Natural killer cell (primary cell): ENCODE measurements around the gene ZNF277. TPM values are rescaled to one million over a fixed set of nuclear protein-coding genes. Genes with fewer than 3 reads are reported as not detected.

Experiments
- ATAC-seq, 3 donors: fragments of 150-1000 bp in 2 of 3; fragments of 200-7000 bp in 1 of 3; cut with Tn5 transposase; 1 replicate in 1 of 3; 2 replicates in 2 of 3; pipeline ENCODE4 v1.10.0; 2021; ENCODE audit warnings: mild to moderate bottlenecking in 2 of 3, moderate library complexity in 2 of 3
- DNase-seq, 2 donors: peaks; one replicate each; pipeline versions ENCODE4 v3.0.0 to v3.0.0-alpha.2; 2013 to 2021; ENCODE audit warnings: mixed read lengths in 1 of 2
- H3K27ac ChIP-seq: one replicate; pipeline ENCODE4 v1.5.1; 2013; ENCODE audit warnings: mild to moderate bottlenecking, low read length
- H3K27me3 ChIP-seq: one replicate; pipeline ENCODE4 v1.6.1; 2013; ENCODE audit warnings: low read length; ENCODE audit not compliant: control insufficient read depth, insufficient read depth
- H3K36me3 ChIP-seq: one replicate; pipeline ENCODE4 v1.6.1; 2013; ENCODE audit warnings: low read length; ENCODE audit not compliant: control insufficient read depth, insufficient read depth
- H3K4me1 ChIP-seq: one replicate; pipeline ENCODE4 v1.6.1; 2013; ENCODE audit warnings: low read length; ENCODE audit not compliant: control insufficient read depth, insufficient read depth
- H3K4me3 ChIP-seq: one replicate; pipeline ENCODE4 v1.5.1; 2013; ENCODE audit warnings: low read length
- H3K9me3 ChIP-seq: one replicate; pipeline ENCODE4 v1.6.1; 2013; ENCODE audit warnings: low read length; ENCODE audit not compliant: control insufficient read depth, insufficient read depth
- H3K27ac Mint-ChIP-seq, 2 donors: one replicate each; pipeline ENCODE4 v1.8.0; 2022; ENCODE audit warnings: mild to moderate bottlenecking in 2 of 2, mixed read lengths in 2 of 2, moderate library complexity in 1 of 2
- H3K27me3 Mint-ChIP-seq, 2 donors: one replicate each; pipeline ENCODE4 v1.8.0; 2022; ENCODE audit warnings: low read depth in 2 of 2, mixed read lengths in 2 of 2
- H3K36me3 Mint-ChIP-seq: one replicate; pipeline ENCODE4 v1.8.0; 2022; ENCODE audit warnings: mixed read lengths
- H3K4me1 Mint-ChIP-seq, 2 donors: one replicate each; pipeline ENCODE4 v1.8.0; 2022; ENCODE audit warnings: mixed read lengths in 2 of 2
- H3K4me3 Mint-ChIP-seq: one replicate; pipeline ENCODE4 v1.8.0; 2022; ENCODE audit warnings: mild to moderate bottlenecking, moderate library complexity, mixed read lengths
- H3K9me3 Mint-ChIP-seq, 2 donors: one replicate each; pipeline ENCODE4 v1.8.0; 2022; ENCODE audit warnings: mixed read lengths in 2 of 2
- CTCF ChIP-seq: fragments of 200-600 bp; IDR thresholded peaks from one replicate; pipeline ENCODE4 v1.8.0; 2022; ENCODE audit warnings: antibody characterized with exemption
- WGBS: methylation state at CpG from one replicate; pipeline ENCODE4 v1.1.7; 2013; ENCODE audit warnings: missing lambda C conversion rate; ENCODE audit not compliant: insufficient coverage; 5-methylcytosine and 5-hydroxymethylcytosine counted together
- intact Hi-C: fragments of 100-400 bp; cut with micrococcal nuclease; formaldehyde crosslinking; loops from one replicate; pipeline ENCODE4 v1.14.2; 2022
- total RNA-seq, 4 donors: library from RNA; stranded (reverse); fragments of 120-200 nt in 1 of 4; gene quantifications; one replicate each; pipeline versions ENCODE4 v1.2.3 to v1.2.4, GENCODE V29; 2013 to 2022

Gene ZNF277
- total RNA-seq, 3 donors from 2014 or later (not counting 1 experiment from before 2014, with no cell fraction given), result 13.0 to 20.8 (median 16.7) TPM

GRCh38 chr7:112199035-112199655 is 7.3 kb upstream of the ZNF277 start:
- peaks cover 30% of the 10 kb centered on the region for H3K27me3 ChIP-seq
- no peaks in the 10 kb centered on the region for H3K36me3 Mint-ChIP-seq
- peaks cover 4% of the 10 kb centered on the region for H3K4me1 ChIP-seq
- ATAC-seq (no peak), DNase-seq (no peak)
- WGBS, result 88% methylated on average over 1 of the region's 2 CpGs
- no peak overlapping the region for H3K27ac ChIP-seq
- no peaks in the 10 kb centered on the region for H3K9me3 Mint-ChIP-seq
- no peak overlapping the region for H3K27ac Mint-ChIP-seq
- no peak overlapping the region for H3K4me3 Mint-ChIP-seq
- peaks cover 5% of the 10 kb centered on the region in 2 donors for H3K4me1 Mint-ChIP-seq
- TF ChIP-seq CTCF, result no peak
- no peaks in the 10 kb centered on the region for H3K9me3 ChIP-seq
- H3K27me3 Mint-ChIP-seq, result peaks cover 40 to 88% of the 10 kb centered on the region in 2 donors
- intact Hi-C loops, result no loop called here
- H3K4me3 ChIP-seq, result no peak overlapping the region
- no peaks in the 10 kb centered on the region for H3K36me3 ChIP-seq

DNA sequence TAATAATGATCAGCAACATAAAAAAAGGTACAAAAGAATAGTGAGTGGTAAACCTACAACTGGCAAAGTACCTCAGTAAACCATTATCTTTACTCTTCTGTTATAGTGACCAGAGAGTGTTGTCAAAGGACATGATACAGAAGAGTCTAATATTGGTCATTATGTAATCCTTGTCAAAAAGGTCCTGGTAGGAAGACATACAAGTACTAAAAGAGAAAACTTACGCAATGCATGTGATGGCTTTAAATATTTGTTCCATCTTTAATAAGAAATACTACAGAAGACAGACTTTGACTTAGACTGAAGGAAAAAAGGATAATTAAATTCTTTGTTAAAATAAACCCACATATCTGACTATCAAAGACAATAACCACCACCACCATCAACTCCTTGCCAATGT is 6.8 kb upstream of the ZNF277 start:
- peaks cover 9 to 11% of the 10 kb centered on the region in 2 donors for H3K4me1 Mint-ChIP-seq
- H3K36me3 ChIP-seq, result no peaks in the 10 kb centered on the region
- H3K27ac ChIP-seq, result no peak overlapping the region
- no peaks in the 10 kb centered on the region for H3K9me3 Mint-ChIP-seq
- H3K9me3 ChIP-seq, result no peaks in the 10 kb centered on the region
- no peak overlapping the region for H3K27ac Mint-ChIP-seq
- no peaks in the 10 kb centered on the region for H3K36me3 Mint-ChIP-seq
- H3K4me3 Mint-ChIP-seq, result no peak overlapping the region
- peaks cover 6% of the 10 kb centered on the region for H3K4me1 ChIP-seq
- intact Hi-C loops, result loop anchor here (10.0 kb wide), 1 partner anchor 635 kb away; the partner anchor contains the start of gene IMMP2L
- no peak for TF ChIP-seq CTCF
- no peak for ATAC-seq
- no peak for DNase-seq
- H3K27me3 ChIP-seq, result peaks cover 31% of the 10 kb centered on the region
- H3K27me3 Mint-ChIP-seq, result peaks cover 44 to 88% of the 10 kb centered on the region in 2 donors
- no CpG with 5 or more reads among the region's 1 CpG for WGBS
- no peak overlapping the region for H3K4me3 ChIP-seq

- Mint-ChIP-seq H3K27me3 (peaks cover 44 to 86% of the 10 kb centered on the region in 2 donors), H3K4me1 (peaks cover 22 to 23% of the 10 kb centered on the region in 2 donors), H3K36me3 (no peaks in the 10 kb centered on the region), H3K4me3 (no peak overlapping the region), H3K9me3 (no peaks in the 10 kb centered on the region), H3K27ac (no peak overlapping the region)
- intact Hi-C loops, result loop anchor here (10.0 kb wide), 1 partner anchor 637 kb away; the partner anchor contains the start of gene IMMP2L
- Histone ChIP-seq H3K36me3 (no peaks in the 10 kb centered on the region), H3K27me3 (peaks cover 39% of the 10 kb centered on the region), H3K9me3 (no peaks in the 10 kb centered on the region), H3K4me3 (no peak overlapping the region), H3K4me1 (peaks cover 16% of the 10 kb centered on the region), H3K27ac (no peak overlapping the region)
- TF ChIP-seq CTCF, result no peak
- ATAC-seq, result no peak
- no peak for DNase-seq
- WGBS, result 94% methylated on average over 5 of the region's 6 CpGs
Measured at GRCh38 chr7:112201411-112201810, 5.1 kb upstream of the ZNF277 start.

DNA sequence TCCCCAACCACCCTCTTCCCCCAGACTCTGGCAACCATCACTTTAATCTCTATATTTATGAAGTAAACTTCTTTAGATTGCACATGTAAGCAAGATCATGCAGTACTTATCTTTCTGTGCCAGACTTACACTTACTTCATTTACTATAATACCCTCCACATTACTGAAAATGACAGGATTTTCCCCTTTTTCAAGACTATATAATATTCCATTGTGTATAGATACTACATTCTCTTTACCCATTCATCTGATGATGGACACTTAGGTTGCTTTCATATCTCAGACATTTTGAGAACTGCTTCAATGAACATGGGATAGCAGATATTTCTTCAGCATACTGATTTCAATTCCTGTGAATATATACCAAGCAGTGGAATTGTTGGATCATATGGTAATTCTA is 4.7 kb upstream of the ZNF277 start:
- Mint-ChIP-seq H3K36me3 (no peaks in the 10 kb centered on the region), H3K27me3 (peaks cover 44 to 82% of the 10 kb centered on the region in 2 donors)
- intact Hi-C loops, result loop anchor here (10.0 kb wide), 1 partner anchor 637 kb away; the partner anchor contains the start of gene IMMP2L

More for the DNA sequence above, 4.7 kb upstream of the ZNF277 start:
- no peak for TF ChIP-seq CTCF
- H3K9me3 ChIP-seq, result no peaks in the 10 kb centered on the region
- ATAC-seq (no peak), DNase-seq (no peak)
- peaks cover 26 to 27% of the 10 kb centered on the region in 2 donors for H3K4me1 Mint-ChIP-seq
- peaks cover 17% of the 10 kb centered on the region for H3K4me1 ChIP-seq
- no peak overlapping the region for H3K27ac Mint-ChIP-seq
- no peaks in the 10 kb centered on the region for H3K9me3 Mint-ChIP-seq
- peaks cover 39% of the 10 kb centered on the region for H3K27me3 ChIP-seq
- no peak overlapping the region for H3K27ac ChIP-seq
- H3K36me3 ChIP-seq, result no peaks in the 10 kb centered on the region
- no peak overlapping the region for H3K4me3 ChIP-seq
- no peak overlapping the region for H3K4me3 Mint-ChIP-seq
